Prostate gland (tissue), 2 donors: ENCODE measurements around the gene RPL18A.

Experiments used
- CTCF ChIP-seq, 4 experiments: fragments of 200-600 bp in 2 of 4; fragments of 450-650 bp in 2 of 4; sonication (generic) in 2 of 4; IDR thresholded peaks; 1 replicate in 3 of 4; 2 replicates in 1 of 4; pipeline ENCODE4 v1.5.1; 2016 to 2019; ENCODE audit warnings: antibody characterized with exemption in 4 of 4, mild to moderate bottlenecking in 2 of 4, moderate library complexity in 2 of 4
- POLR2AphosphoS5 ChIP-seq: sonication (generic); formaldehyde crosslinking; IDR thresholded peaks from one replicate; pipeline ENCODE4 v1.6.1; 2017; ENCODE audit warnings: antibody characterized with exemption

- TF ChIP-seq POLR2AphosphoS5 (no peak), CTCF (IDR thresholded peaks at IDR 0.05) (no peak)
Observed at GRCh38 chr19:17854061-17854460, 5.6 kb upstream of the RPL18A start.
